ENCODE results near the gene GNG2.

The GNG2 gene

DNA sequence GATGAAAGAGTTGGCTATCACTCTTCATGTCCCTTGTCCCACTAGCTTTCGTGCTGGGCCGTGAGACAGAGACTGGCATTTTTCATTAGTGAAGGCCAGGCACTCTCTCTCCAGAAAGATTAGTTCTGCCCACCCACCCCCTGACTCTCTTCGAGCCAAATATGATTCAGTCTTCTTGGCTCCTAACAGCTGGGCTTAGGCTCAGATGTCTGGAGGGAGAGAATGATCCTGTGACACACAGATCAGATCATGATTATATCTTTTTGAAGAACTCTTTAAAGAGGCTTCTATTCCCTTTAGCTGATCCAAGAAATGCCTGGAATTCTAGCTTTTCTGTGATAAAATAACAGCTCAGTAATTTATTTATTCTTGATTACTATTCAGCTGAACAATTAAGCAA, 5.2 kb upstream of the GNG2 start:
- no peak overlapping the region for H3K4ac ChIP-seq (ENCODE audit: low read depth, low read length)
- no peak overlapping the region for H3K23ac ChIP-seq (ENCODE audit: low read length)

DNA sequence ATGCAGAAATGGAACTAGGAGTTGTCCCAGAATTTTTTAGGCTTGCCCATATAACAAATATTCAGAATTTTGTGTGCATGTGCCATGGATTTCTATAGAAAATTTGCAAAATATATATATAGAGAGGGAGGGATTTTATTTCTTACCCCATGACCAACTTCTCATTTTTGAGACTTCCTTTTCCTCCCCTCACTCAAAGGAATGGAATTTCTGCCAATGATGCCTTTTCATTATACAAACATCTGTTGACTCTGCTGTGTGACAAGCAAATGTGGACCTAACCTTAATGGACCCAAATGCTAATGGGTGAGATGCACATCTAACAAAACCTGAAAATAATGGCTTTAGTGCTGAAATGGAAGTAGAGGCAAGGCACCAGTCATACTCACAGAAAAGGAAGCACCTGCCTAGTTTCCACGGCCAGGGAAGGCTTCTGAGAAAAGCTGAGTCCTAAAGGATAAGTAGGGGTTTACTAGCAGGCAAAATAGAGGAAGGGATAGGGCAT, 3.6 kb upstream of the GNG2 start:
- no peak overlapping the region for H4K8ac ChIP-seq (ENCODE audit: low read depth, low read length)
- H3K14ac ChIP-seq (ENCODE audit: low read length), result no peak overlapping the region
- H3K9ac ChIP-seq (ENCODE audit: low read length), result no peak overlapping the region
- peaks cover 2% of the 10 kb centered on the region for H3K27me3 ChIP-seq (ENCODE audit: insufficient read depth, low read length)
- no peak overlapping the region for H2AFZ ChIP-seq (ENCODE audit: insufficient read depth, low read length, poor library complexity)
- no peak overlapping the region for H4K91ac ChIP-seq (ENCODE audit: low read depth, low read length)
- H3K27ac ChIP-seq (ENCODE audit: low read depth, low read length), result no peak overlapping the region
- no peaks in the 10 kb centered on the region for H3K4me1 ChIP-seq (ENCODE audit: control insufficient read depth in 1 of 2, insufficient read depth in 2 of 2, low read length in 2 of 2)
- no peak for DNase-seq
- no peak overlapping the region for H2BK5ac ChIP-seq (ENCODE audit: low read depth, low read length, poor library complexity)
- H2BK120ac ChIP-seq (ENCODE audit: insufficient read depth, low read length, poor library complexity), result no peak overlapping the region
- no peak overlapping the region for H3K4me3 ChIP-seq (ENCODE audit: low read depth, low read length)
- no peak overlapping the region for H3K23ac ChIP-seq (ENCODE audit: low read length)
- H3K4ac ChIP-seq (ENCODE audit: low read depth, low read length), result no peak overlapping the region
- H3K18ac ChIP-seq (ENCODE audit: low read length), result no peak overlapping the region
- H3K9me3 ChIP-seq (ENCODE audit: insufficient read depth, low read depth, low read length), result peaks cover 2% of the 10 kb centered on the region
- no peaks in the 10 kb centered on the region for H3K79me2 ChIP-seq (ENCODE audit: control insufficient read depth, insufficient read depth, low read length, poor library complexity)
- H4K12ac ChIP-seq (ENCODE audit: low read depth, low read length), result no peak overlapping the region
- H3K36me3 ChIP-seq (ENCODE audit: control insufficient read depth in 1 of 2, insufficient read depth in 2 of 2, low read length in 2 of 2), result no peaks in the 10 kb centered on the region
- no peaks in the 10 kb centered on the region for H3K79me1 ChIP-seq (ENCODE audit: low read length)
- no CpG with 5 or more reads among the region's 1 CpG for WGBS (ENCODE audit: extremely low coverage, insufficient coverage, insufficient read length)
- H2AK5ac ChIP-seq (ENCODE audit: low read length), result no peak overlapping the region
- H2BK12ac ChIP-seq (ENCODE audit: low read length), result no peak overlapping the region
- no peak overlapping the region for H3K4me2 ChIP-seq (ENCODE audit: low read length)

More for the DNA sequence above, 5.2 kb upstream of the GNG2 start:
- Histone ChIP-seq H3K79me1 (ENCODE audit: low read length) (no peaks in the 10 kb centered on the region), H3K4me3 (ENCODE audit: low read depth, low read length) (no peak overlapping the region), H2AFZ (ENCODE audit: insufficient read depth, low read length, poor library complexity) (no peak overlapping the region), H3K4me2 (ENCODE audit: low read length) (no peak overlapping the region), H3K14ac (ENCODE audit: low read length) (no peak overlapping the region), H2BK5ac (ENCODE audit: low read depth, low read length, poor library complexity) (no peak overlapping the region), H3K4me1 (ENCODE audit: control insufficient read depth in 1 of 2, insufficient read depth in 2 of 2, low read length in 2 of 2) (no peaks in the 10 kb centered on the region), H2BK12ac (ENCODE audit: low read length) (no peak overlapping the region), H4K8ac (ENCODE audit: low read depth, low read length) (no peak overlapping the region), H4K12ac (ENCODE audit: low read depth, low read length) (no peak overlapping the region), H3K27me3 (ENCODE audit: insufficient read depth, low read length) (no peaks in the 10 kb centered on the region), H3K36me3 (ENCODE audit: control insufficient read depth in 1 of 2, insufficient read depth in 2 of 2, low read length in 2 of 2) (no peaks in the 10 kb centered on the region), H3K18ac (ENCODE audit: low read length) (no peak overlapping the region), H3K79me2 (ENCODE audit: control insufficient read depth, insufficient read depth, low read length, poor library complexity) (no peaks in the 10 kb centered on the region), H3K27ac (ENCODE audit: low read depth, low read length) (no peak overlapping the region), H4K91ac (ENCODE audit: low read depth, low read length) (no peak overlapping the region), H3K9ac (ENCODE audit: low read length) (no peak overlapping the region), H3K9me3 (ENCODE audit: insufficient read depth, low read depth, low read length) (peaks cover 2% of the 10 kb centered on the region), H2BK120ac (ENCODE audit: insufficient read depth, low read length, poor library complexity) (no peak overlapping the region), H2AK5ac (ENCODE audit: low read length) (no peak overlapping the region)
- WGBS (ENCODE audit: extremely low coverage, insufficient coverage, insufficient read length), result no CpG with 5 or more reads among the region's 3 CpGs
- DNase-seq, result no peak

DNA sequence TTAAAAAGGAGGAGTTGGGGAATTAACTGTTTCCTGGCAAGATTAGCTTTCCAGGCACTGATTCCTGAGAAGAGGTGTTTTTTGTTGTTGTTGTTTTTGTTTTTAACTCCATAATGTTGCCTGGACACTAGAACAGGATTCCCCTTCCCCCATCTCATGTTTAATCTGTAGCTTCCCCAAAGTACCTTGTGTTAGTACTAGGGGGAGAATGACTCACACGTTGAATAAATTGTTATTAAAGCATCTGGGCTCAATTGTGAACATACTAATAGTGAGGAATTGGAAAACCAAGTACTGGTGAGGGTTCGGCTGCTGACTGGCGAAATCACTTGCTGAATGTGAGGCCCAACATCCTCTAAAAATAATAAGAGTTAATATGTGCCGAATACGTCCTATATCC, 1.3 kb upstream of the GNG2 start:
- no peak overlapping the region for H4K8ac ChIP-seq (ENCODE audit: low read depth, low read length)
- no peak overlapping the region for H3K23ac ChIP-seq (ENCODE audit: low read length)
- peaks cover 2% of the 10 kb centered on the region for H3K27me3 ChIP-seq (ENCODE audit: insufficient read depth, low read length)
- H3K4me1 ChIP-seq (ENCODE audit: control insufficient read depth in 1 of 2, insufficient read depth in 2 of 2, low read length in 2 of 2), result no peaks in the 10 kb centered on the region
- no peak overlapping the region for H3K4me3 ChIP-seq (ENCODE audit: low read depth, low read length)
- H3K36me3 ChIP-seq (ENCODE audit: control insufficient read depth in 1 of 2, insufficient read depth in 2 of 2, low read length in 2 of 2), result no peaks in the 10 kb centered on the region
- WGBS (ENCODE audit: extremely low coverage, insufficient coverage, insufficient read length), result no CpG with 5 or more reads among the region's 5 CpGs
- H2AK5ac ChIP-seq (ENCODE audit: low read length), result no peak overlapping the region
- H3K4ac ChIP-seq (ENCODE audit: low read depth, low read length), result no peak overlapping the region
- H4K12ac ChIP-seq (ENCODE audit: low read depth, low read length), result no peak overlapping the region
- H2BK120ac ChIP-seq (ENCODE audit: insufficient read depth, low read length, poor library complexity), result no peak overlapping the region
- H3K9me3 ChIP-seq (ENCODE audit: insufficient read depth, low read depth, low read length), result peaks cover 2% of the 10 kb centered on the region
- no peak overlapping the region for H2BK5ac ChIP-seq (ENCODE audit: low read depth, low read length, poor library complexity)
- no peak overlapping the region for H3K18ac ChIP-seq (ENCODE audit: low read length)
- no peak overlapping the region for H3K9ac ChIP-seq (ENCODE audit: low read length)
- DNase-seq, result no peak
- H3K79me1 ChIP-seq (ENCODE audit: low read length), result no peaks in the 10 kb centered on the region
- H3K27ac ChIP-seq (ENCODE audit: low read depth, low read length), result no peak overlapping the region
- no peak overlapping the region for H3K14ac ChIP-seq (ENCODE audit: low read length)
- no peak overlapping the region for H2BK12ac ChIP-seq (ENCODE audit: low read length)
- H4K91ac ChIP-seq (ENCODE audit: low read depth, low read length), result no peak overlapping the region
- no peak overlapping the region for H2AFZ ChIP-seq (ENCODE audit: insufficient read depth, low read length, poor library complexity)
- H3K4me2 ChIP-seq (ENCODE audit: low read length), result no peak overlapping the region
- H3K79me2 ChIP-seq (ENCODE audit: control insufficient read depth, insufficient read depth, low read length, poor library complexity), result no peaks in the 10 kb centered on the region

DNA sequence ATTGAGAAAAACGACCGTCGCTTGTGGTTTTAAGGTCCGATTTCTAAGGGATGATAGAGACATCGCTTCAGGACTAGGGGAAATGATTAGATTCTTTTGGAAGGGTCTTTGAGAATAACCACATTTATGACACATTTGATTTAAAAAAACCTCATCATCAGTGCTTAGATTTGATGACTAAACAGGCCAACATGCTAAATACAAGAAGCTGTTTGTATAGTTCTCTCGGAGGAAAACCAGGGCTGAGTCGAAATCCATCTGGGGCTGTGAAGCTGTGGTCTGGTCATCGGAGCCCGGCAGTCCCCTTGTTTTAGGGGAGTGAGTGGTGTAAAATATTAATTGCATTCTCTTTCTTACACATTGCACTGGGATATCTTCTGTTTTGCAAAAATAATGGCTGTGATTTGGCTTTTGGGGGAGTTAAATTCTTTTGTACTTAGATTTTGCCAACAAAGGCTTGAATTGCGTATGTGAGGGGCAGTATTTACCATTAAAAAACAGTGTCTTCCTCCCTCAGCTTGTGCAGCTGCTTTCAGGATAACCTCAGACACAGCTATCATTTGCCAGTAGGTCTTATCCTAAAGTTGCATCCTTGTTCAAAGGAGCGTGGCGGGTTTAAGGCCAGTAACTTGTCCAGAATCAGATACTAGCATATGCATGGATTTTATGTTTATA, 550 bp downstream of the GNG2 start:
- no peak overlapping the region for H3K4me3 ChIP-seq (ENCODE audit: low read depth, low read length)
- H2AK5ac ChIP-seq (ENCODE audit: low read length), result no peak overlapping the region
- no CpG with 5 or more reads among the region's 12 CpGs for WGBS (ENCODE audit: extremely low coverage, insufficient coverage, insufficient read length)
- H3K4ac ChIP-seq (ENCODE audit: low read depth, low read length), result no peak overlapping the region
- no peak overlapping the region for H2BK5ac ChIP-seq (ENCODE audit: low read depth, low read length, poor library complexity)
- H3K36me3 ChIP-seq (ENCODE audit: control insufficient read depth in 1 of 2, insufficient read depth in 2 of 2, low read length in 2 of 2), result no peaks in the 10 kb centered on the region
- DNase-seq, result no peak
- H4K8ac ChIP-seq (ENCODE audit: low read depth, low read length), result no peak overlapping the region
- H2BK120ac ChIP-seq (ENCODE audit: insufficient read depth, low read length, poor library complexity), result no peak overlapping the region
- H3K79me2 ChIP-seq (ENCODE audit: control insufficient read depth, insufficient read depth, low read length, poor library complexity), result no peaks in the 10 kb centered on the region
- peaks cover 2% of the 10 kb centered on the region for H3K9me3 ChIP-seq (ENCODE audit: insufficient read depth, low read depth, low read length)
- H3K23ac ChIP-seq (ENCODE audit: low read length), result no peak overlapping the region
- H3K4me2 ChIP-seq (ENCODE audit: low read length), result peak overlapping the region; percentile 73
- H3K14ac ChIP-seq (ENCODE audit: low read length), result no peak overlapping the region
- H3K27me3 ChIP-seq (ENCODE audit: insufficient read depth, low read length), result peaks cover 2% of the 10 kb centered on the region
- no peak overlapping the region for H3K27ac ChIP-seq (ENCODE audit: low read depth, low read length)
- H3K4me1 ChIP-seq (ENCODE audit: control insufficient read depth in 1 of 2, insufficient read depth in 2 of 2, low read length in 2 of 2), result no peaks in the 10 kb centered on the region
- no peak overlapping the region for H2BK12ac ChIP-seq (ENCODE audit: low read length)
- H3K79me1 ChIP-seq (ENCODE audit: low read length), result no peaks in the 10 kb centered on the region
- no peak overlapping the region for H3K18ac ChIP-seq (ENCODE audit: low read length)
- no peak overlapping the region for H4K91ac ChIP-seq (ENCODE audit: low read depth, low read length)
- no peak overlapping the region for H2AFZ ChIP-seq (ENCODE audit: insufficient read depth, low read length, poor library complexity)
- H3K9ac ChIP-seq (ENCODE audit: low read length), result no peak overlapping the region
- no peak overlapping the region for H4K12ac ChIP-seq (ENCODE audit: low read depth, low read length)

All from trophoblast cell (in vitro differentiated cells and primary cell).